ENCODE results near the gene LTC4S.

The LTC4S gene

GRCh38 chr5:179812997-179813607 lies 19.3 kb downstream of the LTC4S start:
- Histone ChIP-seq H3K4me3 (replicated peaks; ENCODE audit: insufficient read depth, low read length) (no peak overlapping the region), H3K27me3 (ENCODE audit: insufficient read depth, poor library complexity, severe bottlenecking) (no peaks in the 10 kb centered on the region), H3K27ac (replicated peaks) (no peak overlapping the region)
- TF ChIP-seq, protein P1, sequence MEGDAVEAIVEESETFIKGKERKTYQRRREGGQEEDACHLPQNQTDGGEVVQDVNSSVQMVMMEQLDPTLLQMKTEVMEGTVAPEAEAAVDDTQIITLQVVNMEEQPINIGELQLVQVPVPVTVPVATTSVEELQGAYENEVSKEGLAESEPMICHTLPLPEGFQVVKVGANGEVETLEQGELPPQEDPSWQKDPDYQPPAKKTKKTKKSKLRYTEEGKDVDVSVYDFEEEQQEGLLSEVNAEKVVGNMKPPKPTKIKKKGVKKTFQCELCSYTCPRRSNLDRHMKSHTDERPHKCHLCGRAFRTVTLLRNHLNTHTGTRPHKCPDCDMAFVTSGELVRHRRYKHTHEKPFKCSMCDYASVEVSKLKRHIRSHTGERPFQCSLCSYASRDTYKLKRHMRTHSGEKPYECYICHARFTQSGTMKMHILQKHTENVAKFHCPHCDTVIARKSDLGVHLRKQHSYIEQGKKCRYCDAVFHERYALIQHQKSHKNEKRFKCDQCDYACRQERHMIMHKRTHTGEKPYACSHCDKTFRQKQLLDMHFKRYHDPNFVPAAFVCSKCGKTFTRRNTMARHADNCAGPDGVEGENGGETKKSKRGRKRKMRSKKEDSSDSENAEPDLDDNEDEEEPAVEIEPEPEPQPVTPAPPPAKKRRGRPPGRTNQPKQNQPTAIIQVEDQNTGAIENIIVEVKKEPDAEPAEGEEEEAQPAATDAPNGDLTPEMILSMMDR (IDR thresholded peaks at IDR 0.05; ENCODE audit: insufficient read depth, low read length): no peak
- TF ChIP-seq POLR2AphosphoS5 (IDR thresholded peaks at IDR 0.05; ENCODE audit: low read depth): no peak
- no peak for TF ChIP-seq SPI1 (IDR thresholded peaks at IDR 0.05; ENCODE audit: borderline replicate concordance, low read depth)
- no peak for TF ChIP-seq REST (IDR thresholded peaks at IDR 0.05; ENCODE audit: insufficient replicate concordance, low read depth)
- TF ChIP-seq GABPA (IDR thresholded peaks at IDR 0.05; ENCODE audit: low read depth): no peak
- no peak for DNase-seq (ENCODE audit: low read depth in 1 of 2, low spot score in 1 of 2)

GRCh38 chr5:179814090-179814489 lies 20.3 kb downstream of the LTC4S start:
- no peaks in the 10 kb centered on the region for H3K27me3 ChIP-seq (ENCODE audit: insufficient read depth, poor library complexity, severe bottlenecking)
- H3K4me3 ChIP-seq (replicated peaks; ENCODE audit: insufficient read depth, low read length): no peak overlapping the region
- no peak for DNase-seq (ENCODE audit: low read depth in 1 of 2, low spot score in 1 of 2)
- TF ChIP-seq, protein P1 (IDR thresholded peaks at IDR 0.05; ENCODE audit: insufficient read depth, low read length): no peak
- TF ChIP-seq REST (IDR thresholded peaks at IDR 0.05; ENCODE audit: insufficient replicate concordance, low read depth) (no peak), SPI1 (IDR thresholded peaks at IDR 0.05; ENCODE audit: borderline replicate concordance, low read depth) (no peak), POLR2AphosphoS5 (IDR thresholded peaks at IDR 0.05; ENCODE audit: low read depth) (no peak), GABPA (IDR thresholded peaks at IDR 0.05; ENCODE audit: low read depth) (no peak)
- no peak overlapping the region for H3K27ac ChIP-seq (replicated peaks)

DNA sequence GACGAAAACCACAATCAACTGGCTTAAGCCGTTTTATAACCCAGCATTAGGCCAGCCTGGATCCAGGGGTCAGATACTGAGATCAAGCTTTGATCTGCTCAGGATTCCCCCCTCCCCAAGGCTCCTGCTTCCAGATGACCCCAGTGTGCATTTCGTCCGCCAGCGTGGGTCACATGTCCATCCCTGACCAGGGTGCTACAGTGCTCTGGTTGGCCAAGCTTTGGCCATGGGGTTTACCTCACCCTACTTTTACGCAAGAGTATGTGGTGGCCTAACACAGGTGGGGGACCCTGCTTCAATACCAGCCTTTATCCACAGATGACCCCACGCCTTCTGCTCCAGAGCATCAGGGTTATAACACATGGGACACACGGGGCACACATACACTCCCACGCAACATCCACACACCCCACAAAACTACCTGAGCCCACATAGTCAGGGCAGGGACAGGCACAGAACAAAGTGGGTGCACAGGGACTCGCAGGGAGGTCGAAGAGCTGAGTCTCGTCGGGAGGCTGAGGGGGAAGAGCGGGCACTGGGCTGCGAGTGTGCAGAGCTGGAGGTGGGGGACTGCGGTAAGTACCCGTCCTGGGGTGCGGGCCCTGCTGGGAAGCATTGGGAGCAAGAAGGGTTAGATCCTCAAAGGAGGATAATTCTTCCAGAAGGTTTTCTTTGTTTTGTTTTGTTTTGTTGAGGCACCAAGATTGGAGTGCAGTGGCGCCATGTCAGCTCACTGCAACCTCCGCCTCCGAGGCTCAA lies 21.9 kb downstream of the LTC4S start:
- TF ChIP-seq REST (IDR thresholded peaks at IDR 0.05; ENCODE audit: insufficient replicate concordance, low read depth) (no peak), POLR2AphosphoS5 (IDR thresholded peaks at IDR 0.05; ENCODE audit: low read depth) (no peak), GABPA (IDR thresholded peaks at IDR 0.05; ENCODE audit: low read depth) (no peak), SPI1 (IDR thresholded peaks at IDR 0.05; ENCODE audit: borderline replicate concordance, low read depth) (no peak)
- TF ChIP-seq, protein P1 (IDR thresholded peaks at IDR 0.05; ENCODE audit: insufficient read depth, low read length): no peak
- H3K27ac ChIP-seq (replicated peaks): no peak overlapping the region
- no peak overlapping the region for H3K4me3 ChIP-seq (replicated peaks; ENCODE audit: insufficient read depth, low read length)
- DNase-seq (ENCODE audit: low read depth in 1 of 2, low spot score in 1 of 2): no peak
- no peaks in the 10 kb centered on the region for H3K27me3 ChIP-seq (ENCODE audit: insufficient read depth, poor library complexity, severe bottlenecking)

All from HL-60 (cell line).